ENCODE data around the gene SPTBN1. TPM values are rescaled to one million over a fixed set of nuclear protein-coding genes. Genes with fewer than 3 reads are reported as not detected.

SPTBN1 gene
- total and polyA plus RNA-seq, 7 experiments from 2014 or later: 43.3 to 207 (median 171) TPM

- DNase-seq (no peak), ATAC-seq (no peak)
- intact Hi-C loops (cut with micrococcal nuclease): no loop called here
- peak overlapping the region; percentile 83 to 97 (median 93) for H3K27ac Mint-ChIP-seq
- peaks cover 63 to 99% (median 92%) of the 10 kb centered on the region in 7 donors for H3K4me1 Mint-ChIP-seq
- CTCF ChIA-PET: no interaction called here
- no peaks in the 10 kb centered on the region for H3K9me3 Mint-ChIP-seq
- no peaks in the 10 kb centered on the region for H3K36me3 ChIP-seq (ENCODE audit: control insufficient read depth in 2 of 3, insufficient read depth in 3 of 3, low read length in 3 of 3)
- no peaks in the 10 kb centered on the region for H3K27me3 Mint-ChIP-seq
- peaks cover 39 to 77% of the 10 kb centered on the region in 2 donors for H3K4me1 ChIP-seq (ENCODE audit: control insufficient read depth in 2 of 2, insufficient read depth in 2 of 2, low read length in 2 of 2)
- H3K27ac ChIP-seq (ENCODE audit: low read depth, low read length): peak overlapping the region; percentile 41
- peak overlapping the region; percentile 21 to 93 (median 67) for H3K4me3 Mint-ChIP-seq
- no peak overlapping the region for H3K4me3 ChIP-seq (ENCODE audit: low read length)
- no peaks in the 10 kb centered on the region for H3K27me3 ChIP-seq (ENCODE audit: control insufficient read depth in 2 of 2, insufficient read depth in 2 of 2, low read length in 2 of 2)
- POLR2A ChIA-PET: interaction anchor here (1.3 to 12.1 kb wide), 4 partner anchors 7 to 29 kb away, joined by 4 to 276 read pairs (median 8); no protein-coding TSS in a partner anchor
- H3K9me3 ChIP-seq (ENCODE audit: control insufficient read depth in 2 of 3, low read length in 3 of 3): no peaks in the 10 kb centered on the region
- H3K36me3 Mint-ChIP-seq: peaks cover 0 to 31% (median 12%) of the 10 kb centered on the region in 5 donors
These were observed 110.8 kb downstream of the SPTBN1 start for GRCh38 chr2:54566896-54567295.

GRCh38 chr2:54568876-54569321, 112.8 kb downstream of the SPTBN1 start:
- no peak for ATAC-seq
- ChIA-PET CTCF (interaction anchor here (0.9 to 2.0 kb wide), 2 partner anchors 10 to 42 kb away, joined by 3 to 5 read pairs; no protein-coding TSS in a partner anchor), POLR2A (interaction anchor here (0.7 to 12.1 kb wide), 6 partner anchors 9 to 150 kb away, joined by 3 to 276 read pairs (median 8); no protein-coding TSS in a partner anchor)
- H3K36me3 Mint-ChIP-seq: peaks cover 0 to 18% (median 12%) of the 10 kb centered on the region in 5 donors
- H3K27me3 ChIP-seq (ENCODE audit: control insufficient read depth in 2 of 2, insufficient read depth in 2 of 2, low read length in 2 of 2): no peaks in the 10 kb centered on the region
- H3K4me1 ChIP-seq (ENCODE audit: control insufficient read depth in 2 of 2, insufficient read depth in 2 of 2, low read length in 2 of 2): peaks cover 59 to 92% of the 10 kb centered on the region in 2 donors
- H3K4me3 Mint-ChIP-seq: peak overlapping the region; percentile 72 to 93 (median 86)
- H3K9me3 Mint-ChIP-seq: no peaks in the 10 kb centered on the region
- no peaks in the 10 kb centered on the region for H3K36me3 ChIP-seq (ENCODE audit: control insufficient read depth in 2 of 3, insufficient read depth in 3 of 3, low read length in 3 of 3)
- no peaks in the 10 kb centered on the region for H3K27me3 Mint-ChIP-seq
- intact Hi-C loops (cut with micrococcal nuclease): loop anchor here in 1 of 2 donors (1.0 kb wide), 1 partner anchor 9 kb away; no protein-coding TSS in a partner anchor
- no peaks in the 10 kb centered on the region for H3K9me3 ChIP-seq (ENCODE audit: control insufficient read depth in 2 of 3, low read length in 3 of 3)
- peak overlapping the region; percentile 95 for H3K27ac ChIP-seq (ENCODE audit: low read depth, low read length)
- peaks cover 69 to 100% (median 94%) of the 10 kb centered on the region in 7 donors for H3K4me1 Mint-ChIP-seq
- peak overlapping the region; percentile 90 to 99 (median 97) for H3K27ac Mint-ChIP-seq
- peak overlapping the region; percentile 58 for H3K4me3 ChIP-seq (ENCODE audit: low read length)
- DNase-seq: no peak

- intact Hi-C loops (cut with micrococcal nuclease): loop anchor here (1.0 to 10.0 kb wide), 7 partner anchors 10 to 1047 kb away; partner anchors contain the start of genes PPP4R3B (in 2 of the 2), ASB3 (in 1 of the 2), CLHC1 (in 1 of the 2) and ERLEC1 (in 1 of the 2)
- H3K27me3 Mint-ChIP-seq: no peaks in the 10 kb centered on the region
- ATAC-seq (no peak), DNase-seq (peak in 3 of 9 donors; percentile 38 to 42 (median 39))
- H3K36me3 ChIP-seq (ENCODE audit: control insufficient read depth in 2 of 3, insufficient read depth in 3 of 3, low read length in 3 of 3): no peaks in the 10 kb centered on the region
- peaks cover 68 to 91% of the 10 kb centered on the region in 2 donors for H3K4me1 ChIP-seq (ENCODE audit: control insufficient read depth in 2 of 2, insufficient read depth in 2 of 2, low read length in 2 of 2)
- H3K36me3 Mint-ChIP-seq: peaks cover 0 to 14% (median 13%) of the 10 kb centered on the region in 5 donors
- ChIA-PET CTCF (interaction anchor here (0.9 to 2.0 kb wide), 3 partner anchors 11 to 43 kb away, joined by 3 to 5 read pairs (median 5); no protein-coding TSS in a partner anchor), POLR2A (interaction anchor here (1.1 to 12.1 kb wide), 11 partner anchors 10 to 575 kb away, joined by 3 to 276 read pairs (median 7); no protein-coding TSS in a partner anchor)
- peak overlapping the region; percentile 90 to 99 (median 97) for H3K27ac Mint-ChIP-seq
- H3K9me3 Mint-ChIP-seq: no peaks in the 10 kb centered on the region
- peak overlapping the region; percentile 58 for H3K4me3 ChIP-seq (ENCODE audit: low read length)
- peak overlapping the region; percentile 95 for H3K27ac ChIP-seq (ENCODE audit: low read depth, low read length)
- peak overlapping the region; percentile 72 to 93 (median 86) for H3K4me3 Mint-ChIP-seq
- no peaks in the 10 kb centered on the region for H3K9me3 ChIP-seq (ENCODE audit: control insufficient read depth in 2 of 3, low read length in 3 of 3)
- H3K27me3 ChIP-seq (ENCODE audit: control insufficient read depth in 2 of 2, insufficient read depth in 2 of 2, low read length in 2 of 2): no peaks in the 10 kb centered on the region
- peaks cover 70 to 100% (median 94%) of the 10 kb centered on the region in 7 donors for H3K4me1 Mint-ChIP-seq
These were observed 113.7 kb downstream of the SPTBN1 start for GRCh38 chr2:54569745-54570301.

- Histone ChIP-seq H3K27me3 (ENCODE audit: control insufficient read depth in 2 of 2, insufficient read depth in 2 of 2, low read length in 2 of 2) (no peaks in the 10 kb centered on the region), H3K4me3 (ENCODE audit: low read length) (peak overlapping the region; percentile 58), H3K27ac (ENCODE audit: low read depth, low read length) (peak overlapping the region; percentile 95), H3K9me3 (ENCODE audit: control insufficient read depth in 2 of 3, low read length in 3 of 3) (no peaks in the 10 kb centered on the region), H3K36me3 (ENCODE audit: control insufficient read depth in 2 of 3, insufficient read depth in 3 of 3, low read length in 3 of 3) (no peaks in the 10 kb centered on the region), H3K4me1 (ENCODE audit: control insufficient read depth in 2 of 2, insufficient read depth in 2 of 2, low read length in 2 of 2) (peaks cover 74 to 91% of the 10 kb centered on the region in 2 donors)
- H3K9me3 Mint-ChIP-seq: no peaks in the 10 kb centered on the region
- peak overlapping the region; percentile 72 to 94 (median 88) for H3K4me3 Mint-ChIP-seq
- ATAC-seq (no peak), DNase-seq (no peak)
- POLR2A ChIA-PET: interaction anchor here (1.1 to 12.1 kb wide), 11 partner anchors 9 to 575 kb away, joined by 3 to 276 read pairs (median 7); no protein-coding TSS in a partner anchor
- H3K4me1 Mint-ChIP-seq: peaks cover 68 to 100% (median 94%) of the 10 kb centered on the region in 7 donors
- CTCF ChIA-PET: interaction anchor here (1.1 to 2.0 kb wide), 3 partner anchors 10 to 29 kb away, joined by 4 to 5 read pairs (median 5); no protein-coding TSS in a partner anchor
- intact Hi-C loops (cut with micrococcal nuclease): loop anchor here (5.0 to 10.0 kb wide), 6 partner anchors 564 to 1047 kb away; partner anchors contain the start of genes PPP4R3B (in 2 of the 2), ASB3 (in 1 of the 2), CLHC1 (in 1 of the 2) and ERLEC1 (in 1 of the 2)
- H3K27me3 Mint-ChIP-seq: no peaks in the 10 kb centered on the region
- peak overlapping the region; percentile 90 to 99 (median 97) for H3K27ac Mint-ChIP-seq
- peaks cover 0 to 16% (median 14%) of the 10 kb centered on the region in 5 donors for H3K36me3 Mint-ChIP-seq
These were observed 114.3 kb downstream of the SPTBN1 start for GRCh38 chr2:54570321-54570855.

GRCh38 chr2:54570925-54571694, 115.0 kb downstream of the SPTBN1 start:
- H3K4me3 Mint-ChIP-seq: peak overlapping the region; percentile 72 to 94 (median 88)
- peak overlapping the region; percentile 95 for H3K27ac ChIP-seq (ENCODE audit: low read depth, low read length)
- peak overlapping the region; percentile 90 to 99 (median 97) for H3K27ac Mint-ChIP-seq
- peak overlapping the region; percentile 58 for H3K4me3 ChIP-seq (ENCODE audit: low read length)
- ChIA-PET CTCF (interaction anchor here (1.1 to 2.0 kb wide), 4 partner anchors 11 to 28 kb away, joined by 4 to 6 read pairs (median 5); no protein-coding TSS in a partner anchor), POLR2A (interaction anchor here (1.1 to 12.1 kb wide), 12 partner anchors 9 to 35 kb away, joined by 3 to 276 read pairs (median 8); no protein-coding TSS in a partner anchor)
- peaks cover 76 to 91% of the 10 kb centered on the region in 2 donors for H3K4me1 ChIP-seq (ENCODE audit: control insufficient read depth in 2 of 2, insufficient read depth in 2 of 2, low read length in 2 of 2)
- DNase-seq: peak in 8 of 9 donors; percentile 61 to 84 (median 68)
- H3K4me1 Mint-ChIP-seq: peaks cover 68 to 100% (median 93%) of the 10 kb centered on the region in 7 donors
- no peaks in the 10 kb centered on the region for H3K36me3 ChIP-seq (ENCODE audit: control insufficient read depth in 2 of 3, insufficient read depth in 3 of 3, low read length in 3 of 3)
- peak; percentile 24 for ATAC-seq
- H3K27me3 Mint-ChIP-seq: no peaks in the 10 kb centered on the region
- peaks cover 0 to 14% (median 11%) of the 10 kb centered on the region in 5 donors for H3K36me3 Mint-ChIP-seq
- no peaks in the 10 kb centered on the region for H3K9me3 Mint-ChIP-seq
- H3K9me3 ChIP-seq (ENCODE audit: control insufficient read depth in 2 of 3, low read length in 3 of 3): no peaks in the 10 kb centered on the region
- H3K27me3 ChIP-seq (ENCODE audit: control insufficient read depth in 2 of 2, insufficient read depth in 2 of 2, low read length in 2 of 2): no peaks in the 10 kb centered on the region
- intact Hi-C loops (cut with micrococcal nuclease): loop anchor here (1.0 to 10.0 kb wide), 8 partner anchors 9 to 1046 kb away; partner anchors contain the start of genes PPP4R3B (in 2 of the 2), ASB3 (in 1 of the 2), CLHC1 (in 1 of the 2) and ERLEC1 (in 1 of the 2)

Data from naive thymus-derived CD4-positive, alpha-beta T cell (primary cell).